Activated B cell treated with CpG ODN at 0.5 μM for 24 hours (primary cell): Measurements from ENCODE around the gene SPATS2. TPM values are rescaled to one million over a fixed set of nuclear protein-coding genes. Genes with fewer than 3 reads are reported as not detected.

Experiments
- ATAC-seq: fragments of 200-7000 bp; cut with Tn5 transposase; one replicate; pipeline ENCODE4 v1.10.0; 2021; ENCODE audit warnings: low read depth, mild to moderate bottlenecking, moderate library complexity
- CTCF ChIA-PET: fragments of 350-600 bp; sonication (Branson Sonifier 250); formaldehyde crosslinking; loops from one replicate; lab custom pipeline; 2021; ENCODE audit warnings: antibody characterized with exemption; lab: Charles Lee
- POLR2A ChIA-PET: fragments of 350-600 bp; sonication (Branson Sonifier 250); formaldehyde crosslinking; loops from one replicate; lab custom pipeline; 2021; ENCODE audit warnings: antibody characterized with exemption; lab: Charles Lee
- DNase-seq: peaks from one replicate; pipeline ENCODE4 v3.0.0; 2022
- H3K27ac Mint-ChIP-seq: one replicate; pipeline ENCODE4 v1.8.0; 2020; ENCODE audit warnings: mixed read lengths
- H3K27me3 Mint-ChIP-seq: one replicate; pipeline ENCODE4 v1.8.0; 2021; ENCODE audit warnings: mixed read lengths
- H3K36me3 Mint-ChIP-seq: one replicate; pipeline ENCODE4 v1.8.0; 2021; ENCODE audit warnings: low read depth, mixed read lengths
- H3K4me1 Mint-ChIP-seq: one replicate; pipeline ENCODE4 v1.8.0; 2021; ENCODE audit warnings: mixed read lengths
- H3K4me3 Mint-ChIP-seq: one replicate; pipeline ENCODE4 v1.8.0; 2020; ENCODE audit warnings: mild to moderate bottlenecking, mixed read lengths
- H3K9me3 Mint-ChIP-seq: one replicate; pipeline ENCODE4 v1.8.0; 2020; ENCODE audit warnings: mixed read lengths
- CTCF ChIP-seq: fragments of 200-600 bp; IDR thresholded peaks from one replicate; pipeline ENCODE4 v1.8.0; 2022; ENCODE audit warnings: antibody characterized with exemption, mild to moderate bottlenecking
- intact Hi-C: fragments of 100-400 bp; cut with micrococcal nuclease; formaldehyde crosslinking; loops from one replicate; pipeline ENCODE4 v1.15.1; 2024
- total RNA-seq: library from RNA; stranded (reverse); gene quantifications from 2 replicates; pipeline ENCODE4 v1.2.3, GENCODE V29; 2022

SPATS2 gene
- total RNA-seq, 1 donor from 2014 or later, result 18.9 TPM

- TF ChIP-seq CTCF, result no peak
- DNase-seq (no peak), ATAC-seq (no peak)
- Mint-ChIP-seq H3K9me3 (no peaks in the 10 kb centered on the region), H3K36me3 (no peaks in the 10 kb centered on the region), H3K27ac (peak overlapping the region; percentile 31), H3K4me3 (peak overlapping the region; percentile 38), H3K27me3 (peaks cover 28% of the 10 kb centered on the region), H3K4me1 (peaks cover 41% of the 10 kb centered on the region)
- POLR2A ChIA-PET, result interaction anchor here (0.6 to 1.1 kb wide), 3 partner anchors 105 to 405 kb away, joined by 4 read pairs; partner anchors contain the start of gene TUBA1B
- CTCF ChIA-PET, result interaction anchor here (0.8 to 2.2 kb wide), 2 partner anchors 22 to 23 kb away, joined by 3 to 7 read pairs; no protein-coding TSS in a partner anchor
- intact Hi-C loops, result loop anchor here (1.0 kb wide), 1 partner anchor 14 kb away; no protein-coding TSS in a partner anchor
Observed at GRCh38 chr12:49536526-49537071, 169.3 kb downstream of the SPATS2 start.

DNA sequence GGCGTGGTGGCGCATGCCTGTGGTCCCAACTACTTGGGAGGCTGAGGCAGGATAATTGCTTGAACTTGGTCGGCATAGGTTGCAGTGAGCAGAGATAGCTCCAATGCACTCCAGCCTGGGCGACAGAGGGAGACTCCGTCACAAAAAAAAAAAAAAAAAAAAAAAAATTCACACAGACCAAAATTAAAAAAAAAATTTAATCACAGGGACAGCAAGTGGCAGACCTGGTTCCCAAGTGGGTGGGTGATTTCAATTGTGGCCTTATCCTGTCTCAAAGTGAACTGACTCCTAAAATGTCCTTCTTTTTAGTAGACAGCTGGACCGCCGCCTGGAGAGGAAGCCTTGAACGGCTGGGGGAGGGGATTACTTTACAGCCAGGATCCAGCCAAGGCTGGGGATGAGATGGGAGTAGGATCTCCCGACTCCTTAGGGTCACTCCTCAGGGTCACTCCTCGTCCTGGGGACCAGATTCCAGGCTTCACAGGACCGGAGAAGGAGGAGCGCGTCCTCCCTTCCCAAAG is 170.0 kb downstream of the SPATS2 start:
- ChIA-PET POLR2A (interaction anchor here (0.6 to 1.1 kb wide), 4 partner anchors 105 to 406 kb away, joined by 3 to 4 read pairs (median 4); partner anchors contain the start of genes SPATS2 and TUBA1B), CTCF (interaction anchor here (0.6 to 2.2 kb wide), 3 partner anchors 23 to 556 kb away, joined by 4 to 7 read pairs (median 7); no protein-coding TSS in a partner anchor)
- ATAC-seq (no peak), DNase-seq (no peak)
- no peak for TF ChIP-seq CTCF
- peaks cover 28% of the 10 kb centered on the region for H3K27me3 Mint-ChIP-seq
- intact Hi-C loops, result no loop called here
- no peaks in the 10 kb centered on the region for H3K36me3 Mint-ChIP-seq
- H3K27ac Mint-ChIP-seq, result peak overlapping the region; percentile 31
- H3K9me3 Mint-ChIP-seq, result no peaks in the 10 kb centered on the region
- peaks cover 43% of the 10 kb centered on the region for H3K4me1 Mint-ChIP-seq
- peak overlapping the region; percentile 81 for H3K4me3 Mint-ChIP-seq

DNA sequence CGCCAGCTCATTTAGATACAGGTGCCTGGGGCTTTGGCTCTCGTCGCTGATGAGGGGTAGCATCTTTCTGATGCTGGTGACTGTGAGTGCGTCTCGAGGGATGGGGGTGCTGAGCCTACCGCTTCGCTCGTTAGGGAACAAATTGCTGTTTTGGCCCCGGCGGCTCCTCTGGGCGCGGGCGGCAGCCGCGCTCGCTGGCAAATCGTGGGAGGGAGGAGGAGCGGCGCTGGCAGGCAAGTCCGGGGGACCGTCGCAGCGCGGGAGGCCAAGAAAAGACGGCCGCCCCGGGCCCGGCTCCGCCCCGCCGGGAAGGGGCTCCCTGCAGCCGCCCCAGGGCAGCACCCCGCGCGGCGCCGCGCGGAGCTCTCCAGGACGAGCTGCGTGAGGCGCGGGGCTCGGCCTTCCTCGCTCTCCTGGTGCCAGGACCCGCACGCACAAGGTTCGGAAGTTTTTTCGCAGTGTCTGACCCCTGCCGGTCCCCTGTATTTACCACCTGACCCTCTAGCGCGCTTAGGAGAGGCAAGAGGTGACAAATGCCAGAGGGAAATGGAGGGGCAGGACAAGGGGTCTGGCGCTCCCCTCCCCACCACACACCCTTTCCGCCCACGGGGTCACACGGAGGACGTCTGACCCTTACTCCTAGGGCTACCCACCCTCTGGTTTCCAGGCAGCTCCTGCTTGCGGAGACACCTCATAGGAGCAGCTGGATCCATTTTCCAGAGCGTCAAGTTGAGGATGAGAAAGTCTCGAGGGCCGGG is 170.7 kb downstream of the SPATS2 start:
- ChIA-PET CTCF (interaction anchor here (0.6 to 2.2 kb wide), 3 partner anchors 24 to 557 kb away, joined by 4 to 7 read pairs (median 7); no protein-coding TSS in a partner anchor), POLR2A (interaction anchor here (1.0 kb wide), 1 partner anchor 171 kb away, joined by 3 read pairs; the partner anchor contains the start of gene SPATS2)
- Mint-ChIP-seq H3K27ac (no peak overlapping the region), H3K36me3 (no peaks in the 10 kb centered on the region), H3K27me3 (peaks cover 28% of the 10 kb centered on the region), H3K4me3 (peak overlapping the region; percentile 81), H3K9me3 (no peaks in the 10 kb centered on the region), H3K4me1 (peaks cover 43% of the 10 kb centered on the region)
- intact Hi-C loops, result loop anchor here (1.0 to 2.0 kb wide), 2 partner anchors 29 to 172 kb away; no protein-coding TSS in a partner anchor
- ATAC-seq, result peak; percentile 26
- DNase-seq, result peak; percentile 44
- TF ChIP-seq CTCF, result no peak

DNA sequence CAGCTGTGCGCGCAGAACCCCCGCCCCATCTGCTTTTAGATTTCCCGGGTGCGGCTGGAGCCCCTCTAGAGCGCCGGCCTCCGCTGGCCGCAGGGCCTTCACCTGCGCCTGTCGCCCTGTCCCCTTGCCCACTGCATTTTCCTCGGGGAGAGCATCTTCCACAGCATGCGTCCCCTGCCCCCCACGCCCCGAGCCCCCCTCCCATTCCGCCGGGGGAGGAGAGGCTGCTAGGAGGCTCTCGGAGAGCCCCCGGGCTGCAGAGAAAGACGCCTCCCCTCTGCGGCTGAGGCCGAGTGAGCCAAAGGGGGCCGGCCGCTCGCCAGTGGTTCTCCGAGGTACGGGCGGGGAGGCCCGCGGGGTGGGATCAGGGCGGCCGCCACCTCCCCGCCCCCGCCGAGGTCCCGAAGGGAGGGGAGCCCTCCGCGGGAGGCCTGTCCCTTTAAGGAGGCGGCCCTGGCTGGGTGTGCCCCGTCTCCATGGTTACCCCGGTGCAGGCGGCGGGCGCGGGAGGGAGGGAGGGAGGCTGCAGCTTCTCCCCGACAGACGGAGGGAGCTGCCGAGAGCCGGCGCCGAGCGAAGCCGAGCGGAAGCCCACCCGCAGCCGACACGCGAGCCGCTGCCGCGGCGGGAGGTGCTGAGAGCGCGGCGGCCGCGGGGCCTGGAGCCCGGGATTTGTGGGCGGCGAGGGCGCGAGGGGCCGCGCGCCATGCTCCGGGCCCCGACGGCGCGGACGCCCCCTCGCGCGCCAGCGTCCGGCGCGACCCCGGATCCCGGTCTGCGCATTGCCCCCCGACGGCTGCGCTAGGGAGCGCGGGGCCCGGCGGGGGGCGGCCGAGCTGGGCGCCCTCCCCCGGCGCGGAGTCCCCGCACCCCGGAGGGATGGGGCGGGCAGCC is 171.5 kb downstream of the SPATS2 start, which contains the start of gene KCNH3:
KCNH3 (plus strand) TSS at position 521 of the 894 bp plus-strand sequence. CDS start 387 bp downstream, outside the sequence.
- peaks cover 43% of the 10 kb centered on the region for H3K4me1 Mint-ChIP-seq
- no peaks in the 10 kb centered on the region for H3K9me3 Mint-ChIP-seq
- peaks cover 28% of the 10 kb centered on the region for H3K27me3 Mint-ChIP-seq
- H3K36me3 Mint-ChIP-seq, result no peaks in the 10 kb centered on the region
- H3K4me3 Mint-ChIP-seq, result peak within 1 kb of the TSS; percentile 79
- no peak within 1 kb of the TSS for H3K27ac Mint-ChIP-seq
- ChIA-PET CTCF (interaction anchor here (2.2 kb wide), 2 partner anchors 25 to 180 kb away, joined by 7 read pairs; no protein-coding TSS in a partner anchor), POLR2A (interaction anchor here (0.5 to 1.2 kb wide), 2 partner anchors 29 to 274 kb away, joined by 4 to 6 read pairs; partner anchors contain the start of gene TUBA1C)
- no peak for TF ChIP-seq CTCF
- peak; percentile 86 for ATAC-seq
- peak; percentile 63 for DNase-seq
- intact Hi-C loops, result loop anchor here (1.0 to 2.0 kb wide), 3 partner anchors 11 to 172 kb away; no protein-coding TSS in a partner anchor
